PC-3 (cell line): Measurements from ENCODE around the gene ZNF486.
"Not testable (repeated sequence)": the region's sequence is repeated elsewhere in the genome, so short reads cannot be mapped to it uniquely, and the experiment has no call there.

Experiments
- CTCF ChIP-seq: fragments of 300-600 bp; sonication (generic); conservative IDR thresholded peaks from 2 replicates; pipeline ENCODE4 v1.5.1; 2017; ENCODE audit warnings: antibody characterized with exemption, low read depth, mild to moderate bottlenecking, low read length
- EZH2 ChIP-seq: fragments of 300-600 bp; sonication (generic); IDR thresholded peaks from one replicate; pipeline ENCODE4 v1.6.1; 2017; ENCODE audit warnings: antibody characterized with exemption, mild to moderate bottlenecking, low read length; ENCODE audit not compliant: unreplicated experiment
- EZH2phosphoT487 ChIP-seq: fragments of 300-600 bp; sonication (generic); IDR thresholded peaks from 2 replicates; pipeline ENCODE4 v1.6.1; 2018; ENCODE audit warnings: mild to moderate bottlenecking, antibody characterized with exemption, low read length, borderline replicate concordance

GRCh38 chr19:20137714-20138113 lies 29.3 kb upstream of the ZNF486 start:
- TF ChIP-seq CTCF, EZH2phosphoT487, EZH2: not testable (repeated sequence)
